ENCODE data around the gene POU3F3. TPM values are rescaled to one million over a fixed set of nuclear protein-coding genes. Genes with fewer than 3 reads are reported as not detected.

POU3F3 gene
- total RNA-seq, 1 donor from 2014 or later: not detected

GRCh38 chr2:104876606-104877570 lies 23.0 kb downstream of the POU3F3 start:
- no peak for DNase-seq (ENCODE audit: low spot score, unreplicated experiment)

GRCh38 chr2:104878863-104879512 lies 25.1 kb downstream of the POU3F3 start:
- Mint-ChIP-seq H3K4me3 (ENCODE audit: low read depth) (no peak overlapping the region), H3K36me3 (ENCODE audit: insufficient read depth) (no peaks in the 10 kb centered on the region)

More at GRCh38 chr2:104876606-104877570, 23.0 kb downstream of the POU3F3 start:
- no peaks in the 10 kb centered on the region for H3K36me3 Mint-ChIP-seq (ENCODE audit: insufficient read depth)
- H3K9me3 Mint-ChIP-seq (ENCODE audit: low read depth): no peaks in the 10 kb centered on the region
- peaks cover 7% of the 10 kb centered on the region for H3K4me1 Mint-ChIP-seq (ENCODE audit: low read depth)
- no peak overlapping the region for H3K27ac Mint-ChIP-seq
- H3K4me3 Mint-ChIP-seq (ENCODE audit: low read depth): no peak overlapping the region
- H3K27me3 Mint-ChIP-seq: peaks cover 86% of the 10 kb centered on the region
- TF ChIP-seq CTCF (IDR thresholded peaks at IDR 0.05; ENCODE audit: unreplicated experiment): no peak

GRCh38 chr2:104880076-104880475 lies 26.2 kb downstream of the POU3F3 start:
- Mint-ChIP-seq H3K27ac (no peak overlapping the region), H3K9me3 (ENCODE audit: low read depth) (no peaks in the 10 kb centered on the region), H3K27me3 (peaks cover 85% of the 10 kb centered on the region), H3K4me1 (ENCODE audit: low read depth) (no peaks in the 10 kb centered on the region), H3K4me3 (ENCODE audit: low read depth) (no peak overlapping the region), H3K36me3 (ENCODE audit: insufficient read depth) (no peaks in the 10 kb centered on the region)
- TF ChIP-seq CTCF (IDR thresholded peaks at IDR 0.05; ENCODE audit: unreplicated experiment): no peak
- DNase-seq (ENCODE audit: low spot score, unreplicated experiment): no peak

More at GRCh38 chr2:104878863-104879512, 25.1 kb downstream of the POU3F3 start:
- DNase-seq (ENCODE audit: low spot score, unreplicated experiment): no peak
- H3K9me3 Mint-ChIP-seq (ENCODE audit: low read depth): no peaks in the 10 kb centered on the region
- H3K27me3 Mint-ChIP-seq: peaks cover 87% of the 10 kb centered on the region
- no peak for TF ChIP-seq CTCF (IDR thresholded peaks at IDR 0.05; ENCODE audit: unreplicated experiment)
- no peaks in the 10 kb centered on the region for H3K4me1 Mint-ChIP-seq (ENCODE audit: low read depth)
- no peak overlapping the region for H3K27ac Mint-ChIP-seq

GRCh38 chr2:104883357-104883756 lies 29.4 kb downstream of the POU3F3 start:
- no peak overlapping the region for H3K27ac Mint-ChIP-seq
- peaks cover 67% of the 10 kb centered on the region for H3K27me3 Mint-ChIP-seq
- no peaks in the 10 kb centered on the region for H3K4me1 Mint-ChIP-seq (ENCODE audit: low read depth)
- no peak for DNase-seq (ENCODE audit: low spot score, unreplicated experiment)
- no peaks in the 10 kb centered on the region for H3K9me3 Mint-ChIP-seq (ENCODE audit: low read depth)
- TF ChIP-seq CTCF (IDR thresholded peaks at IDR 0.05; ENCODE audit: unreplicated experiment): no peak
- H3K36me3 Mint-ChIP-seq (ENCODE audit: insufficient read depth): no peaks in the 10 kb centered on the region
- no peak overlapping the region for H3K4me3 Mint-ChIP-seq (ENCODE audit: low read depth)

GRCh38 chr2:104885119-104885782 lies 31.3 kb downstream of the POU3F3 start:
- H3K4me1 Mint-ChIP-seq (ENCODE audit: low read depth): no peaks in the 10 kb centered on the region
- H3K4me3 Mint-ChIP-seq (ENCODE audit: low read depth): no peak overlapping the region
- no peaks in the 10 kb centered on the region for H3K9me3 Mint-ChIP-seq (ENCODE audit: low read depth)

More at GRCh38 chr2:104885119-104885782, 31.3 kb downstream of the POU3F3 start:
- Mint-ChIP-seq H3K36me3 (ENCODE audit: insufficient read depth) (no peaks in the 10 kb centered on the region), H3K27ac (no peak overlapping the region), H3K27me3 (peaks cover 53% of the 10 kb centered on the region)
- TF ChIP-seq CTCF (IDR thresholded peaks at IDR 0.05; ENCODE audit: unreplicated experiment): no peak
- DNase-seq (ENCODE audit: low spot score, unreplicated experiment): no peak
